SK-N-MC (cell line): Measurements from ENCODE around the gene FGF1.

Experiments used
- DNase-seq: peaks from one replicate; pipeline ENCODE4 v3.0.0-alpha.2; 2011; ENCODE audit warnings: low read depth, low spot score
- H3K27ac ChIP-seq: fragments of 200-600 bp; sonication (generic); 2 replicates; pipeline ENCODE4 v1.5.1; 2016; ENCODE audit warnings: mixed run types
- H3K36me3 ChIP-seq: fragments of 200-600 bp; sonication (generic); 2 replicates; pipeline ENCODE4 v1.6.1; 2017; ENCODE audit warnings: antibody characterized with exemption, low read length, mixed read lengths; ENCODE audit not compliant: insufficient read depth
- H3K4me3 ChIP-seq: fragments of 200-600 bp; sonication (generic); 2 replicates; pipeline ENCODE4 v1.5.1; 2016
- H3K9ac ChIP-seq: fragments of 200-600 bp; sonication (generic); 2 replicates; pipeline ENCODE4 v1.8.0; 2017; ENCODE audit warnings: mixed run types, mixed read lengths; ENCODE audit not compliant: insufficient read length
- H3K9me3 ChIP-seq: fragments of 200-600 bp; sonication (generic); 2 replicates; pipeline ENCODE4 v1.6.1; 2017; ENCODE audit warnings: low read depth, mild to moderate bottlenecking, antibody characterized with exemption, low read length, moderate library complexity, mixed read lengths
- EZH2 ChIP-seq: fragments of 200-600 bp; sonication (generic); IDR thresholded peaks from one replicate; pipeline ENCODE4 v1.6.1; 2017; ENCODE audit warnings: antibody characterized with exemption
- FOXP2 ChIP-seq: optimal IDR thresholded peaks from 2 replicates; pipeline ENCODE3; 2011; ENCODE audit warnings: mild to moderate bottlenecking, moderate library complexity; ENCODE audit not compliant: insufficient read depth; ENCODE audit errors: extremely low read length, control extremely low read depth
- POLR2AphosphoS5 ChIP-seq: IDR thresholded peaks from 2 replicates; pipeline ENCODE4 v1.6.1; 2012; ENCODE audit warnings: mild to moderate bottlenecking, low read depth, low read length, borderline replicate concordance

Gene FGF1

DNA sequence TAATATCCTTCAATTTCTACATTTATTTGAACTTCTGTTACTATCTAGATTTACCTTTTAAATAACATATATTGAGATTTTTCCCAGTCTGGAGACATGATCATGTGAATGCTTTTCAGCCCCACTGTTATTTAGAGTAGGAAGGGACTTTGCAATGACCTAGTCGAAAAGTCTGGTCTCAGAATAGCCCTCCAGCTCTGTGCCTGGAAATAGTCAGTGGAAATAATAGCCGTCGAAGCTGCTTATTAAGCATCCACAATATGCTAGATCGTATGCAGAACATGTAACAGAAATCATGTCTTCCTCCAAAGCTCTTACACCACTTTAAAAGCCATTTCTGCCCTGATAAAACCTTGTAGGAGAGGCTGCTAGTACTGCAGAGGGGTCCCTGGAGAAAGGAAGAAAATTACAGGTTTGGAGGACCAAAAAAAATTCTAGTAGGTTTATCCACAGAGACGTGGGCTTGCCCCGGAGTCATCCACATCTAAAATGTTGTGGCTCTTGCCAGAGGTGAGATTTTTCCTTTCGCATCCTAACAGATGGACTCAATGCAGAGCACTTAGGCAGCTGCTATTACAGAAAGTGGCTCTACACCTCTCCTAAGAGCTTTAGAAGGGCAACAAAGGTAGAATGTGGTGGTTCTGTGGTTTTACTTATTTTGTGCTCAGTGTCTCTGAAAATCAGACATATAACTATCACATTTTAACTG is 2.5 kb upstream of the FGF1 start:
- DNase-seq, result no peak
- no peak overlapping the region for H3K4me3 ChIP-seq
- no peak overlapping the region for H3K27ac ChIP-seq
- no peak overlapping the region for H3K9ac ChIP-seq
- TF ChIP-seq POLR2AphosphoS5 (no peak), EZH2 (no peak), FOXP2 (no peak)
- H3K9me3 ChIP-seq, result no peaks in the 10 kb centered on the region
- no peaks in the 10 kb centered on the region for H3K36me3 ChIP-seq

DNA sequence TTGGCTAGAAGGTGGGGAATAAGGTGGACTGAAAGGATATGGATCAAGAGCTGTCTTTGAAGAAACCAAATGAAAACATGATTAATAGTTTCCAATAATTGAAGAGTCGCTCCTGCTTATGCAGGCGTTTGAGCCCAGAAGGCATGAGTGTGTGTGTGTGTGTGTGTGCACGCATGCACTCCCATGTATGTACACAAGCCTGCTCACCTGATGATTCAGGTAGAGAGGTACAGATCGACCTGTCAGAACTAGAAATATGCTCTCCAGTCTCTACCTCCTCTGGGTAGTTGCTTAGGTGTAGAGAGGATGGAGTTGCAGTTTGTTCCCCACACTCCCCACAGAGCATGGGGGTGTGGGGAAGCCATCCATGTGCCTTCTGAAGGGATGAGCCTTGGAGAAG is 1.1 kb upstream of the FGF1 start:
- TF ChIP-seq FOXP2, result no peak
- no peak for TF ChIP-seq EZH2
- no peak for TF ChIP-seq POLR2AphosphoS5
- no peak overlapping the region for H3K4me3 ChIP-seq
- no peak for DNase-seq
- H3K9me3 ChIP-seq, result no peaks in the 10 kb centered on the region
- H3K9ac ChIP-seq, result no peak overlapping the region
- no peak overlapping the region for H3K27ac ChIP-seq
- H3K36me3 ChIP-seq, result no peaks in the 10 kb centered on the region

DNA sequence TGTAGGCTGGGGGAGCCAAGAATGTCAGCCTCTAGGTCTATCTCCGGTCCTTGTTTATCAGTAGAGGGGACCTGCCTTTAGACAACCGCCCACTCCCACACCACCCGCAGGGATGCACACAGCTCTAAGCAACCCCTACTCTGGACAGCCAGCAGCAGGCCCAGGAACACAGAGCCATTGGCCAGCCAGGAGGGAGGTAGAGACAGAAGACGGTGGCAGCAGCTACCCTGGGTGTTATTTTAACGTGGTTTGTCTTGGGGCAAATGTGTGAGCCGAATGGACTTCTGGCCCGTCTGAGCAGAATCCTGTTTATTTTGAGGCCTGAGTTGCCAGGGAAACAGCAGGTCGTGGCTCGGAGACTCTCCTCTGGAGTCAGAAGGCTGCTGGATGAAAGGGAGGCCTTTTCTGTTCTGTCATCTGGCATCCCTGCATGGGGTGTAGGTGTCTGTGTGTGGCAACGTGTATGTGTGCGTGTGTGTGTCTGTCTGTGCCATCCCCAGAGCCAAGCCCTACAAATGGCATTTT is 382 bp upstream of the FGF1 start:
- no peak overlapping the region for H3K4me3 ChIP-seq
- H3K27ac ChIP-seq, result no peak overlapping the region
- DNase-seq, result no peak
- no peak overlapping the region for H3K9ac ChIP-seq
- no peaks in the 10 kb centered on the region for H3K9me3 ChIP-seq
- TF ChIP-seq FOXP2, result no peak
- TF ChIP-seq POLR2AphosphoS5, result no peak
- no peak for TF ChIP-seq EZH2
- no peaks in the 10 kb centered on the region for H3K36me3 ChIP-seq

DNA sequence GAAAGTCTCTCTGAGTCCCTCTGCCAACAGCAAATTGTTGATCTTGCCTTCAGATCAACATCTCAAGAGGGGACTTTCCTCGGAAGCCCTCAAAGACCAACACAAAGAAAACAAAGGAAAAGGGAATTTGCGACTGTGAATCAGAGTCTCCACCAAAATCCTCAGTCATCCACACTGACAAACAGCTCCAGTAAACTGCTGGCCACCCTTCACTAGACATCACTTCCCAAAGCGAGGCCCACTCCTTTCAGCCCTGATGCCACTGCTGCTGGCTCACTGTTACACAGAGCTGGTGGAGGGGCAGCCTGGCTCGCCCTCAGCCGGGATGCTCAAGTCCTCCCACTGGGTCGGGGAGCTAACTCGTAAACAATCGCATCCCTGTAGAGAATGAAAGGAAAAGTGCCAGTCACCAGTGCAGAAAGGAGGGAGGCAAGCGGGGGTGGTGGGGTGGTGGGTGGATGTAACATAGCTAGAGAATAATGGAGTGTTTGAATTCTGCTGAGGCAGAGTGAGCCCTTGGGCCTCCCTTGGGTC is 1.3 kb downstream of the FGF1 start:
- TF ChIP-seq POLR2AphosphoS5 (no peak), FOXP2 (no peak), EZH2 (no peak)
- no peak for DNase-seq
- Histone ChIP-seq H3K9me3 (no peaks in the 10 kb centered on the region), H3K36me3 (no peaks in the 10 kb centered on the region), H3K4me3 (no peak overlapping the region), H3K27ac (no peak overlapping the region), H3K9ac (no peak overlapping the region)

DNA sequence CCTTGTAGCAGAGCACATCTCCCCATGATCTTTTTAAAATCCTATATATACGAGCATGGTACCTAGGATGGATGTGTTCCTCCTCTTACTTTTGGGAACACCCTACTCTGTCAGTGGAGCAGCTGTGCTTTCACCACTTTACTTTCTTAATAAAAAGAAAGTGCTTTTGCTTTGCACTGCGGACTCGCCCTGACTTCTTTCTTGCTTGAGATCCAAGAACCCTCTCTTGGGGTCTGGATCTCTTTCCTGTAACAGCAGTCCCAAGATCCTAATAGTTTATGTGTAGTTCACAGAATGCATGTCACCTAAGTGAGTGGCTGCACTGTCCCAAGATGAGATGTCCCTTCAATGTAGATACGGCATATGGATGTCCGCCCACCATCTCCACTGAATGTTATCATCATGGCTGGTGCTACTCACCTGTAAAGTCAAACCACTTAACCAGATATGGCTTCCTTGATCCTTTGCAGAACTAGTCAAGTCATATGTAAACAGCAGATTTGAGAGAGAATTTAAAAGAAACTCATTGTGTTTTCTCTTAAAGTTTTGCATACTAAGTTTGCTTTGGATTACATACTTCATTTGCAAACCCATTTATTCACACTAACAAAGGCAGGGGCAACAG is 1.9 kb downstream of the FGF1 start:
- DNase-seq, result no peak
- Histone ChIP-seq H3K27ac (no peak overlapping the region), H3K36me3 (no peaks in the 10 kb centered on the region), H3K4me3 (no peak overlapping the region), H3K9me3 (no peaks in the 10 kb centered on the region), H3K9ac (no peak overlapping the region)
- TF ChIP-seq POLR2AphosphoS5 (no peak), EZH2 (no peak), FOXP2 (no peak)

DNA sequence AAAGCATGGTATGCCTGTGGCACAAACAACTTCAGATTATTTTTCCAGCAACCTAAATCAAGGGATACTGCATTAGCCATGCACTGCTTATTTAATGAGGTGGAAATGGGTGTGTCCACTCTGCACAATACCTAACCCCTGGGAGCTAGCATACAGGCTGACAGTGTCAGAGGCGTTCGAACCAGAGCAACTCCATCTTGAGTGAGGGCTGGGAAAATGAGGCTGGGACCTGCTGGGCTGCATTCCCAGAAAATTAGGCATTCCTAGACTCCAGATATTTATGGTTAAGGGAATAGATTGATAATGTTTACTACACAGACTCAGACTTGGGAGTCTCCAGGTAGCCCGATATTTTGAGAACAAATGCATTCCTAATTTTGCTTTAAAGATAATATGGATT is 2.8 kb downstream of the FGF1 start:
- no peak for TF ChIP-seq EZH2
- no peak overlapping the region for H3K27ac ChIP-seq
- no peak for DNase-seq
- no peak overlapping the region for H3K9ac ChIP-seq
- H3K4me3 ChIP-seq, result no peak overlapping the region
- H3K9me3 ChIP-seq, result no peaks in the 10 kb centered on the region
- H3K36me3 ChIP-seq, result no peaks in the 10 kb centered on the region

DNA sequence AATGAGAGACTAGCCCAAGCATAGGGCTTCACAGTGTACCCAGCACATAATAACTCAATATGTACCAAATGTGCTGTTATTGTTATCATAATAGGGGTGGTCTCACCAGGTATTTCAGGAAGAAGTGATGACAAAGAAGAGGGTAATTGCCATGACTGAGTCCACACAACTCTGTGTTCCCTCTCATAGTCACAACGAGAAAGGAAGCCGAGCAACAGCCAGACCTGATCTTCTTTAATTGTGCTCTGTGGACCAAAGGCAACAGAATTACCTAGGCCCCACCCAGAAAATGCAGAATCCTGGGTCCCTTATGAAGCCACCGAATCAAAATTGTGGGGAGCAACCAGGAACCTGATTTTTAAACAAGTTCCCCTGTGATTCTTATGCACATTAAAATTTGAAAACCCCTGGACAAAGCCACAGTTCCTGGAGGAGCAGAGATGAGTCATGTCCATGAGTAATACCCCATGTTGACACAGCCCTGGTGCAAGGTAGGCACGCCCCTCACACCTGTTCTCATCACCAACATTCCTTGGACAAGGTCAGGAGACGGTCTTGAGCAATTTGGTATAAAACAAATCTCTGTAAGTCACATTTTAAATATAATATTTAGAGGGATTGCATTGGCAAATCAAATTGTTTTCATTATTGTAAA is 5.2 kb downstream of the FGF1 start:
- DNase-seq, result no peak
- Histone ChIP-seq H3K4me3 (no peak overlapping the region), H3K9ac (no peak overlapping the region), H3K36me3 (no peaks in the 10 kb centered on the region), H3K9me3 (no peaks in the 10 kb centered on the region), H3K27ac (no peak overlapping the region)
- TF ChIP-seq POLR2AphosphoS5, result no peak
- TF ChIP-seq FOXP2, result no peak
- TF ChIP-seq EZH2, result no peak

DNA sequence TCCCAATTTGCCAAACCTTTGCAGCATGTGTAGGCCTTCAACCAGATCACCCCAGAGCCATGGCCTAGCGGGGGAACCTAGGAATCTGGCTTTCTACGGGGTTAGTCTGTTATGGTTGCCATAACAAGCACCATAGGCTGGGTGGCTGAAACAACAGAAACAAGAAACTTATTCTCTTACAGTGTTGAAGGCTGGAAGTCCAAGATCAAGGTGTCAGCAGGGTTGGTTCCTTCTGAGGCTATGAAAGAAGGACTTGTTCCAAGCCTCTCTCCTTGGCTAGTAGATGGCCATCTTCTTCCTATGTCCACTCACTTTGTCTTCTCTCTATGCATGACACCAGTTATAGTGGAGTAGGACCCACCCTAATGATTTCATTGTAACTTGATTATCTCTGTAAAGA is 6.1 kb downstream of the FGF1 start:
- no peak for TF ChIP-seq POLR2AphosphoS5
- TF ChIP-seq FOXP2, result no peak
- no peak for TF ChIP-seq EZH2
- no peaks in the 10 kb centered on the region for H3K9me3 ChIP-seq
- no peak overlapping the region for H3K27ac ChIP-seq
- no peak overlapping the region for H3K4me3 ChIP-seq
- no peak for DNase-seq
- H3K36me3 ChIP-seq, result no peaks in the 10 kb centered on the region
- no peak overlapping the region for H3K9ac ChIP-seq
